SKM-1 (cell line): ENCODE measurements around the gene CFAP70.
A peak's percentile ranks its signal among the peaks of the same experiment; 100 is the strongest.
"Not testable (repeated sequence)": the region's sequence is repeated elsewhere in the genome, so short reads cannot be mapped to it uniquely, and the experiment has no call there.

Source experiments
- DNase-seq: peaks from one replicate; lab custom pipeline; 2025; ENCODE audit not compliant: unreplicated experiment; lab: John Stamatoyannopoulos, UW

Gene CFAP70

GRCh38 chr10:73358331-73359279 is at the start of gene CFAP70:
Gene CFAP70, minus strand, starts transcription at chr10:73358864. Its CDS starts 4,068 bp downstream, at chr10:73354796.
- DNase-seq: peak; percentile 93

- no peak for DNase-seq
Observed at GRCh38 chr10:73408061-73408460, 49.4 kb upstream of the CFAP70 start.

GRCh38 chr10:73407495-73407894 is 48.8 kb upstream of the CFAP70 start:
- DNase-seq: no peak

GRCh38 chr10:73406846-73407245 is 48.2 kb upstream of the CFAP70 start:
- DNase-seq: no peak

- DNase-seq: no peak
Observed at GRCh38 chr10:73405556-73405955, 46.9 kb upstream of the CFAP70 start.

- no peak for DNase-seq
Observed at GRCh38 chr10:73404690-73405089, 46.0 kb upstream of the CFAP70 start.

GRCh38 chr10:73401636-73402035 is 43.0 kb upstream of the CFAP70 start:
- DNase-seq: no peak

GRCh38 chr10:73399063-73399462 is 40.4 kb upstream of the CFAP70 start:
- DNase-seq: no peak

- no peak for DNase-seq
Observed at GRCh38 chr10:73398024-73398423, 39.4 kb upstream of the CFAP70 start.

GRCh38 chr10:73394325-73394724 is 35.7 kb upstream of the CFAP70 start:
- DNase-seq: not testable (repeated sequence)

GRCh38 chr10:73388228-73388627 is 29.6 kb upstream of the CFAP70 start:
- no peak for DNase-seq

- no peak for DNase-seq
Observed at GRCh38 chr10:73386583-73386982, 27.9 kb upstream of the CFAP70 start.

GRCh38 chr10:73379064-73379748 is 20.5 kb upstream of the CFAP70 start:
- no peak for DNase-seq

GRCh38 chr10:73376679-73377078 is 18.0 kb upstream of the CFAP70 start:
- no peak for DNase-seq

GRCh38 chr10:73368238-73368637 is 9.6 kb upstream of the CFAP70 start:
- no peak for DNase-seq

- no peak for DNase-seq
Observed at GRCh38 chr10:73366381-73367298, 8.0 kb upstream of the CFAP70 start.

- DNase-seq: no peak
Observed at GRCh38 chr10:73364964-73365363, 6.3 kb upstream of the CFAP70 start.

- DNase-seq: no peak
Observed at GRCh38 chr10:73359492-73359891, 828 bp upstream of the CFAP70 start.

GRCh38 chr10:73357821-73358220 is 843 bp downstream of the CFAP70 start:
- no peak for DNase-seq

GRCh38 chr10:73357166-73357565 is 1.5 kb downstream of the CFAP70 start:
- no peak for DNase-seq

GRCh38 chr10:73344269-73344668 is 14.4 kb downstream of the CFAP70 start:
- no peak for DNase-seq
